ENCODE measurements around the gene GRM1.
A peak's percentile ranks its signal among the peaks of the same experiment; 100 is the strongest.
"Not testable (repeated sequence)": the region's sequence is repeated elsewhere in the genome, so short reads cannot be mapped to it uniquely, and the experiment has no call there.

Gene GRM1

DNA sequence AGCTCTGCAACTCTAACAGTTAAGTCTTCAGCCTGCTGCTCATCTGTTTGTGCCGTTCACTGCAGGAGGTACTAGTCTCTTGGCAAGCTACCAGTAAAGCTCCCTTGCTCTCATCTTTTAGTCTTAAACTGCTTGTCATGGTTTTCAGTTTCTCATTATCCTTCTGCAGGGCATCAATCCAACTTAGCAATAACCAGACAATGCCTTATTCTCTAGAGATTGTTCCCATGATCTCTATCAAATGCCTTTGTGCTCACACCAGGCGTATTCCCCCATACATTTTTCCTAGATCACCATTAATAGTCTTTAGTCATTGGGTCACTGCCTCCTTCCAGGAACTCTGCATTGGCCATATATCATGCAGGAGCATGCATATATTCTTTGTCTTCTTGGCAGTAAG is 171.3 kb downstream of the GRM1 start:
- DNase-seq = peak; percentile 64

DNA sequence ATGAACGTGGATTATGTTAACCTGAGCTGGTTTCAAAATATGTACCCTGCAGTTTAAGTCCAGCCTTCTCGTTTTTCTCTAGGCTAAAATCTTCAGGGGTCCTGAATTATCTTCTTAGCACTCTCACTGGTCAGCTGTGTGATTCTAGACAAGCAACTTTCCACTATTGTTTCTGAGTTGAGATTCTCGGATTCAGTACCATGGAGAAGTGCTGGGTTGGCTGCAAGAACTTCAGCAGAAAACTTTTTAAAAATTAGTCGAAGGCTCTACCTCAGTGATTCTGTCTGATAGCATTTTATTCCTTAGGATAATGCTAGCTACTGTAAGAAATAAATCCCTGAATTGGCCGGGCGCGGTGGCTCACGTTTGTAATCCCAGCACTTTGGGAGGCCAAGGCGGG is 173.7 kb downstream of the GRM1 start:
- no peak for DNase-seq

DNA sequence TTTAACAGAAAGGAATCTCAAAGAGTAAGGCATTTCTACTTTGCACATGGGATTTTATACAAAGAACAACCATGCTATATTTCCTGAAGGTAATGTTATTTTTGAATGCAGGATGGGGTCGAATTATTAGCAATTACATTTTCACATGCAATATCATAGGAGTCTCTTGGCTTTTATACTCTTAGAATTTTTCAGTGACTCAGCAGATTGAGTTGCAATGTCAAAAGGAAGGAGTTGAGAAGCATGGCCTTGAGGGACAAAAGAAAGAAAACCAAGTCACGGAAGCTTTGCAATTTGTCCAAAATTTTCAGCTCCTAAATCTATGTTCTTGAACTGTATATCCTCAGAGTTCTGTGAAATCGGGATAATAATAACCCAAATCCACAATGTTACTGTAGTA is 181.1 kb downstream of the GRM1 start:
- no peak for DNase-seq

GRCh38 chr6:146210406-146211083 is 181.7 kb downstream of the GRM1 start:
- no peak for DNase-seq

DNA sequence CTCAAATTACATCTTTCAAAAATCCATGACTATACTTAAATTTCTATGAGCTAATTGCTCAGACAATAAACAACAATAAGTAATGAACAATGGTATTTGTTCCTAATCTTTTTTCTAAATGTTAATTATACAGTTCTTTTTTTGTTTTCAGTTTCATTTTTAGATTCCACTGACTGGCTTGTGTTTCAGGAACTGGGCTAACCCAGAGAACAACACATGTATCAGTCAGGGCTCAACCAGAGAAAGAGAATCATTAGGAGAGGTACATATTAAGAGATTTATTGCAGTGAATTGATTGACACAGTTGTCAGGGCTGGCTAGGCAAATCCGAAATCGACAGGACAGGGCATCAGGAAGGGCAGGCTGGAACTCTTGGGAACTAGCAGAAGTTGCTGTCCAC is 182.8 kb downstream of the GRM1 start:
- DNase-seq = no peak

GRCh38 chr6:146212781-146213180 is 183.9 kb downstream of the GRM1 start:
- no peak for DNase-seq

GRCh38 chr6:146219101-146219500 is 190.2 kb downstream of the GRM1 start:
- no peak for DNase-seq

GRCh38 chr6:146224449-146224848 is 195.6 kb downstream of the GRM1 start:
- DNase-seq = no peak

GRCh38 chr6:146224988-146225387 is 196.1 kb downstream of the GRM1 start:
- DNase-seq = no peak

DNA sequence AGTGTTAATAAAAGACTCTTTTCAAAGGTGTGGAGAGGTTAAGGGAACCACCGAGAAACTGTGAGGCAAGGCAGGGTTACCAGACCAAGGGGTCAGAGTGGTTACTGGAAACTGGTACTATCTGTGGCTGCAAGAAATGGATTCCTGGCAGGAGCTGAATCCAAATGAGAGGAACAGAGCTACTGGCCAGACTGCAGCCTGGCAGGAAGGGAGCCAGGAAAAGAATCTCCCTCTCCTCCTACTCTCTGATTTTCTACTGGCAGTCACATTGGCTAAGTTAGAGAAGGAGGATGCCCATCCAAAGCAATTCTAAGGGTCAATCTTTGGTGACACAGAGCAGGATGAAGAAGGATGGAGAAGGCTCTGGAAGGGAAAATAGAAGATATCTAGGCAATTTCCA is 211.5 kb downstream of the GRM1 start:
- no peak for DNase-seq

DNA sequence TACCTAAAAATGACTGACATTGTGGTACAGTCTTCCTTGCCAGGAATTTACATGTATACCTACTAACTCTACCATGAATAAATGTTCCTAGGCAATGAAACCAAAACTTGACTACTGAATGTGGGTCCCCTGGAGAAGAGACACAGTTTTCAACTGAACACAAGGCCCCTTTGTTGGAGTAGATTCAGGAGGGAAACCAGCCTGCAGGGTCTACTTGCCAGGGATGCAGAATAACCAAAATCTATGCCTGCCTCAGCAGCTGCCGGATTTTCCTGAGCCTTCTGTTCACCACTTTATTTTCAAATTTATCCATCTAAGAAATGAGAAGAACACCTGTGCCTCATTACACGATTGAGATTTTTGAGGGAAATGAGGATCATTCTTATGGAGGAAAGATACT is 211.9 kb downstream of the GRM1 start:
- DNase-seq = no peak

DNA sequence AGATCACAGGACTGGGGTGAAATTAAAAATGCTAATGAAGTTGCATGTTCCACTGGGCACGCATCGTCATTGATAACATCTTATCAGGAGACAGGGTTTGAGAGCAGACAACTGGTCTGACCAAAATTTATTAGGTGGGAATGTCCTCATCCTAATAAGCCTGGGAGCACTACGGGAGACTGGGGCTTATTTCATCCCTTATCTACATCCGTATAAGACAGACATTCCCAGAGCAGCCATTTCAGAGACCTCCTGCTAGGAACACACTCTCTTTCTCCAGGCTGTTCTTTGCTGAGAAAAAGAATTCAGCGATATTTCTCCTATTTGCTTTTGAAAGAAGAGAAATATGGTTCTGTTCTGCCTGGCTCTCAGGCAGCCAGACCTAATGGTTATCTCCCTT is 214.8 kb downstream of the GRM1 start:
- not testable (repeated sequence) for DNase-seq

GRCh38 chr6:146244630-146245143 is 215.8 kb downstream of the GRM1 start:
- no peak for DNase-seq

GRCh38 chr6:146246028-146246427 is 217.2 kb downstream of the GRM1 start:
- no peak for DNase-seq

- no peak for DNase-seq
Observed at GRCh38 chr6:146253691-146254090, 224.8 kb downstream of the GRM1 start.

GRCh38 chr6:146258206-146258605 is 229.3 kb downstream of the GRM1 start:
- DNase-seq = no peak

GRCh38 chr6:146260886-146261285 is 232.0 kb downstream of the GRM1 start:
- DNase-seq = no peak

DNA sequence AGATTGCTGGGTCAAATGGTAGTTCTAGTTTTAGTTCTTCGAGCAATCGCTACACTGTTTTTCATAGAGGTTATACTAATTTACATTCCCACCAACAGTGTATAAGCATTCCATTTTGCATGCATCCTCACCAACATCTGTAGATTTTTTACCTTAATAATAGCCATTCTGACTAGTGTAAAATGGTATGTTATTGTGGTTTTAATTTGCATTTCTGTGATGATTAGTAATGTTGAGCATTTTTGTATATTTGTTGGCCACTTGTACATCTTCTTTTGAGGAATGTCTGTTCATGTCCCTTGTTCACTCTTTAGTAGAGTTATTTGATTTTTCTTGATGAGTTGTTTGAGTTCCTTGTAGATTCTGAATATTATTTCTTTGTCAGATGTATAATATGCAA is 236.2 kb downstream of the GRM1 start:
- DNase-seq = no peak

DNA sequence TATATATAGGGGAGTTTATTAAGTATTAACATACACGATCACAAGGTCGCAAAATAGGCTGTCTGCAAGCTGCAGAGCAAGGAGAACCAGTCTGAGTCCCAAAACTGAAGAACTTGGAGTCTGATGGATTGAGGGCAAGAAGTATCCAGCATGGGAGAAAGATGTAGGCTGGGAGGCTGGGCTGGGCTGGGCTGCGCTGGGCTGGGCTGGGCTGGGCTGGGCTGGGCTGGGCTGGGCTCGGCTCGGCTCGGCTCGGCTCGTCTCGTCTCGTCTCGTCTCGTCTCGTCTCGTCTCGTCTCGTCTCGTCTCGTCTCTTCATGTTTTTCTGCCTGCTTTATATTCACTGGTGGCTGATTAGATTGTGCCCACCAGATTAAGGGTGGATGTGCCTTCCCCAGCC is 238.6 kb downstream of the GRM1 start:
- no peak for DNase-seq

GRCh38 chr6:146267946-146268345 is 239.1 kb downstream of the GRM1 start:
- no peak for DNase-seq

DNA sequence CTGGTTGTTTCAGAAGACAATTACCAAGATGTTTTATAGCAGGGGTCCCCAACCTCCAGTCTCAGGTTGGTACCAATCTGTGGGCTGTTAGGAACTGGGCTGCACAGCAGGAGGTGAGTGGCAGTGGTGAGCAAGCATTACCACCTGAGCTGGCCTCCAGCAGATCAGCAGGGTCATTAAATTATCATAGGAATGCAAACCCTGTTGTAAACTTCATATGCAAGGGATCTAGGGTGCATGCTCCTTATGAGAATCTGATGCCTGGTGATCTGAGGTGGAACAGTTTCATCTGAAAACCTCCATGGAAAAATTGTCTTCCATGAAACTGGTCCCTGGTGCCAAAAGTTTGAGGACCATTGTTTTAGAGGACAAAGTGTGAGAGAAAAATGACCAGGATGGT is 240.6 kb downstream of the GRM1 start:
- DNase-seq = no peak

- not testable (repeated sequence) for DNase-seq
Observed at GRCh38 chr6:146271163-146271562, 242.3 kb downstream of the GRM1 start.

DNA sequence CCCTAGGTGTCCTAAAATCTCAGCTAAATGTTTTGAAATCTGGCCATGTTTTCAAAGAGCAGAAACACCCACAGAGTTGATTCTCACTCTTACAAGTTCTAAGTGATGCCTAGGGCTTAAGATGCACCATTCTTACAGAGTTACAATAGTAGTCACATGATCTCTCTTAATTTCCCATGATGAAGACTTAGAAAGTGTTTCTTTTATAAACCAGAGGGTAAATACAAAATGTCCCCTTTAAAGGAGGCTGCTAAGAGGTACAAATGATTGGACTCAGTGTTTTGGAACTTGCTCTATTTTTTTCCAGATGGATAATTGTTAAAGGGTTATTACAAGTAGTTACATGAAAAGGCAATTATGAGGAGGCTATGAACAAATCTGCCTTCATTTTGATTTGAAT is 244.6 kb downstream of the GRM1 start:
- no peak for DNase-seq

DNA sequence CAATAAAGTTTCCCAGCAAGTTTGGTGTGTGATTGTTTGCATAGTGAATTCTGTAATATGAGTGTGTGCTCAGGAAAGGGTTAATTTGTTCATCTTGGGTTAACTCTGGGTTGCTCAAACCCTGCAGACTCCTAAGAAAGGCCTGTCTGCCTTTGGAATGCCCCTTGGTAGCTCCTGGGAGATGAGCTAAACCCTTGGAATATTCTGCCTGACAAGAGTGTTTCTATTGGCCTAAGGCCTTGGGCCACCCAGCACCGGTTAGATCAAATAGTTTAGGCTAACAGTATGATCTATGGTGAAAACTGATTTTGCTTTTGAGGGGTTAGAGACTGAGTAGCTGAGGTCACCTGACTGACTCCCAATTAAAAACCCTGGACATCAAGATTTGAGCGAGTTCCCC is 248.3 kb downstream of the GRM1 start:
- no peak for DNase-seq

GRCh38 chr6:146281651-146282362 is 252.9 kb downstream of the GRM1 start:
- DNase-seq = no peak
